GM19397 (cell line): ENCODE results near the gene SNF8.

Experiments
- ATAC-seq: cut with Tn5 transposase; IDR thresholded peaks from one replicate; pipeline ENCODE4 v1.9.1; 2021; ENCODE audit warnings: mild to moderate bottlenecking, moderate library complexity; ENCODE audit not compliant: unreplicated experiment

SNF8 gene

GRCh38 chr17:48893646-48894508 lies 50.8 kb downstream of the SNF8 start:
- ATAC-seq: no peak

DNA sequence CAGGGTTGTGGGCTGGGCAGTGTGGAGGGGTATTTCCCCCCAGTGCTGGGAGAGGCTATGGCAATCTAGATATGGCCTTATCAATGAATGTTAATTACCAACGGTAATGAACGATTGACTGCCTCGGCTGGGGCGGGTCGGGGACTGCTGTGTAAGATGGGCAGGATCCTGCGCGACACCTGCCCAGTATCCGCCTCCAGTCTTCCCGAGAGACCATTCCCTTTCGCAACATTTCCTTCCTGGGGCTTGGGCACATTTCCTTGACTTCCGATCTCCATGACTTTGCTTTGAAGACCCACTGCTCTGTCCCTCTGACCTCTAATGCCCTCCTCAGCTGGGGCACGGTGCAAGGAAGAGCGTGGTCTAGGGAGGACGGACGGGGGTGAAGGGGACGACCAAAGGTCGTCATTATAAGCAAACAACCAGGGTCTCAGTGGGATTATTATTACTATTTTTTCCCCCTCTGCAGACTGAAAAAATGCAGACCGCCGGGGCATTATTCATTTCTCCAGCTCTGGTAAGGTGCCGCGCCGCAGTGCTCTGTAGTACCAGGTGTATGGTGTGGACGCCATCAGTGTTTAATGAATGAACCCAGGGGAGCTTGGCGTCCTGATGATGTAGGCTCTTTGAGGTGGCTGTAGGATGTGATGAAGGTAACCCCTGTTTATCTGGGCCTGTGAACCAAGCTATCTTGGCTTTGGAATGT lies 51.5 kb downstream of the SNF8 start:
- no peak for ATAC-seq

DNA sequence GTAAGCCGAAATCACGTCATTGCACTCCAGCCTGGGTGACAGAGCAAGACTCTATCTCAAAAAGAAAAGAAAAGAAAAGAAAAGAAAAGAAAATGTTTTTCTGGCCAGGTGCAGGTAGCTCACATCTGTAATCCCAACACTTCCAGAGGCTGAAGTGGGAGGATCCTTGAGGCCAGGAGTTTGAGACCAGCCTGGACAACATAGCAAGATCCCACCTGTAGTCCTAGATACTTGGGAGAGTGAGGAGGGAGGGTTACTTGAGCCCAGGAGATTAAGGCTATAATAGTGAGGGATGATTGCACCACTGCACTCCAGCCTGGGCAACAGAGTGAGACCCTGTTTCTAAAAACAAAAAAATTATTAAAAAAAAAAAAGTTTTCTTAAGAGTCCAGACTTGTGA lies 54.6 kb downstream of the SNF8 start:
- no peak for ATAC-seq

DNA sequence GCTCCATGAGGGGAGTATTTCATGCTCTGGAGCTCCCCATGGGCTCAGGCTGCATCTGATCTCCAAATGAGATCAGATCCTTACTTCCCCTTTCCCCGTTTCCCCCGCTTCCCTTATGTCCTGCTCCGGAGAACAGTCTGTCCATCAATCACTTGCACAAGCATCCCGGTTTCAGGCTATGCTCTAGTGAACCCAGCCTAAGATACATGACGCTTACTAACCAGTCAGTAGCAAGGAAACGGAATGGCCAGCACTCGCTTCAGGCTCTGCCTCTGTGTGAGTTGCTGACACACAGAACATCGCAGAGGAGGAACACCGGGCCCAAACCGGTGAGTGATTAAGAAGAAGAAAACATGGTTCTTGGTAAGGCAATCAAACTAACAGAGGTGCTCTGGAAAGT lies 61.5 kb downstream of the SNF8 start:
- ATAC-seq: no peak

DNA sequence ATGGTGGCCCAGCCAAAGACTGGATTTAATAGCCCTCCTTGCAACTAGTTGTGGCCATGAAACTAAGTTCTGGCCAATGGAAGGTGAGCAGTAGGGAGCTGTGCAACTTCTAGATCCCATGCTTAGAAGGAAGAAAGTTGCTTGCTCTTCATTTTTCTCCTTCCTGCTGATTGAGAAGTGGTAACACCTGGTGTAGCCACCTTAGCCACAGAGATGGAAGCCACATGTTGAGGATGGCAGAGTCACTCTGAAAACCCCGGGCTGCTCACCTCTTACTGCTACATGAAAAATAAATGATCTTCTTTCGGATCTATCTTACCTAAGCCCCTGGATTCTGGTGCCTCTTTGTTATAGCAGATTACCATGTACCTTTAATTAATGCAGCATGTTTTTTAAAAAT lies 62.4 kb downstream of the SNF8 start:
- no peak for ATAC-seq
